Measurements from ENCODE around the gene CYP2A13. TPM values are rescaled to one million over a fixed set of nuclear protein-coding genes. Genes with fewer than 3 reads are reported as not detected.
"Not testable (repeated sequence)": the region's sequence is repeated elsewhere in the genome, so short reads cannot be mapped to it uniquely, and the experiment has no call there.

CYP2A13 gene, protein sequence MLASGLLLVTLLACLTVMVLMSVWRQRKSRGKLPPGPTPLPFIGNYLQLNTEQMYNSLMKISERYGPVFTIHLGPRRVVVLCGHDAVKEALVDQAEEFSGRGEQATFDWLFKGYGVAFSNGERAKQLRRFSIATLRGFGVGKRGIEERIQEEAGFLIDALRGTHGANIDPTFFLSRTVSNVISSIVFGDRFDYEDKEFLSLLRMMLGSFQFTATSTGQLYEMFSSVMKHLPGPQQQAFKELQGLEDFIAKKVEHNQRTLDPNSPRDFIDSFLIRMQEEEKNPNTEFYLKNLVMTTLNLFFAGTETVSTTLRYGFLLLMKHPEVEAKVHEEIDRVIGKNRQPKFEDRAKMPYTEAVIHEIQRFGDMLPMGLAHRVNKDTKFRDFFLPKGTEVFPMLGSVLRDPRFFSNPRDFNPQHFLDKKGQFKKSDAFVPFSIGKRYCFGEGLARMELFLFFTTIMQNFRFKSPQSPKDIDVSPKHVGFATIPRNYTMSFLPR
- total RNA-seq = not detected
- long read RNA-seq = 0 reads

DNA sequence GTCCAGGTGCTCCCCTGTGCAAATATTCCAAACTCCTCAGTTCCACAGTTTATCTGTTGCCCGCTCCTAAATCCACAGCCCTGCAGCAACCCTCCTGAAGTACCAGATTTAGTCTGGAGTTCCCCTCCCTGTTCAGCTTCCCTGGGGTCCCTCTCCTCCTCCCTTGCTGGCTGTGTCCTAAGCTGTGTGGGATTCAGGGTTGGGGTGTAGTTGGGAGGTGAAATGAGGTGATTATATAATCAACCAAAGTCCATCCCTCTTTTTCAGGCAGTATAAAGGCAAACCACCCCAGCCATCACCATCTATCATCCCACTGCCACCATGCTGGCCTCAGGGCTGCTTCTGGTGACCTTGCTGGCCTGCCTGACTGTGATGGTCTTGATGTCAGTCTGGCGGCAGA is at the start of gene CYP2A13:
Gene CYP2A13, plus strand, starts transcription at position 301 of the 400 bp plus-strand sequence. Its CDS starts 21 bp downstream, at position 322.
- no peak for DNase-seq
- ATAC-seq = no peak
- intact Hi-C loops (cut with micrococcal nuclease) = no loop called here

DNA sequence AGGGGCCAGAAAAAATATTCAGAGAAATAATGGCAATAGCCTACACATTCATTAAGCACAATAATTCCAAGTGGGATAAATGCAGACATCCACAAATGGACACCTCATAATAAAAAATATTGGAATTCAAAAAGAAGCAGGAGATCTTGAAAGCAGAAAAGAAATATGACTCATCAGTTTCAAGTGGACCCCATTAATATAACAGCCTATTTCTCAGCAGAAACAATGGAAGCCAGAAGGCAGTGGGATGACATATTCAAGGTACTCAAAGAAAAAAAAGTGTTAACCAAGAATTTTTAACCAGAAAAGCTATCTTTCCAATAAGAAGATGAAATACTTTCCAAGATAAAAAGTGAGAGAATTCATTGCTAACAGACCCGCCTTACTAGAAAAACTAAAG is 48.4 kb upstream of the CYP2A13 start:
- intact Hi-C loops (cut with micrococcal nuclease) = no loop called here
- no peak for ATAC-seq
- DNase-seq = no peak

- ATAC-seq = peak; percentile 43
- intact Hi-C loops (cut with micrococcal nuclease) = not testable (repeated sequence)
These were observed 43.2 kb upstream of the CYP2A13 start for GRCh38 chr19:41045095-41045494.

GRCh38 chr19:41050426-41050825 is 37.8 kb upstream of the CYP2A13 start:
- ATAC-seq (no peak), DNase-seq (no peak)
- intact Hi-C loops (cut with micrococcal nuclease) = no loop called here

More at GRCh38 chr19:41045095-41045494, 43.2 kb upstream of the CYP2A13 start:
- not testable (repeated sequence) for DNase-seq

DNA sequence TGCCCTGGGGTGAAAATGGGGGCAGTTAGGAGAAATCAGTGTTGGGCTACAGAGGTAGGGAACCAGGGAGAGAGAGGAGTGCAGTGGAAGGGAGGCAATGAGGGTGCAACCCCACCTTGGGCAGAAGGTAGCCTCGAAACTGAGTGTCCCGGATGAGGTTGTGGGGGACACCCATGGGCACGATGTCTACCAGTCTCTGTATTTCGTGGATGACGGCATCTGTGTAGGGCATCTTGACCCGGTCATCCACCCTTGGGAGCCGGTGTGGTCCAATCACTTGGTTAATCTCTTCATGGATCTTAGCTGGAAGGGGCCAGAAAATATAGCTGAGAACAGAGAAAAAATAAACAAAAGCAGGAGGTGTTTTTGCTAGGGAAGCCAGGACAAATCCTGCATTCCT is 36.1 kb upstream of the CYP2A13 start:
- ATAC-seq; DNase-seq; intact Hi-C loops (cut with micrococcal nuclease): not testable (repeated sequence)

- ATAC-seq; DNase-seq; intact Hi-C loops (cut with micrococcal nuclease): not testable (repeated sequence)
These were observed 34.9 kb upstream of the CYP2A13 start for GRCh38 chr19:41053331-41053730.

DNA sequence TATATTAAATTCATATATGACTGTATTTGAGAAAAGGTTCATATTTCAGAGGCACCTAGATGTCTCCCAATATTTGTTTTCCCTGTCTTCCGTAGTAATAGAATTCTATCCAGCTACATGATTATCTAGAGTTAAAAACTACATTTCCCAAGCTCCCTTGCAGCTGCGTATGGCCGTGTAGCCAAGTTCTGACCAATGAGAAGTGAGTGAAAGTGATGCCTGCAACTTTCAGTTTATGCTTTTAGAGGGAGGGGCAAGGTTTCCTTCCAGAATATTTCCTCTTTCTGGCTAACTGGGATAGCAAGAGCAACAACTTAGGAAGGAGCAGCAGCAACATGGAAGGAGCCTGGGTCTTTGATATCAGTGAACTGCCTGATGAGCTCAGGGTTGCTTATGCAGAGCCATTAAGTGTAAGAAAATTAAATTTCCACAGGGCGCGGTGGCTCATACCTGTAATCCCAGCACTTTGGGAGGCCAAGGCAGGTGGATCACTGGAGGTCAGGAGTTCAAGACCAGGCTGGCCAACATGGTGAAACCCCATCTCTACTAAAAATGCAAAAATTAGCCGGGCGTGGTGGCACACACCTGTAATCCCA is 23.2 kb upstream of the CYP2A13 start:
- ATAC-seq (no peak), DNase-seq (no peak)
- intact Hi-C loops (cut with micrococcal nuclease) = no loop called here

DNA sequence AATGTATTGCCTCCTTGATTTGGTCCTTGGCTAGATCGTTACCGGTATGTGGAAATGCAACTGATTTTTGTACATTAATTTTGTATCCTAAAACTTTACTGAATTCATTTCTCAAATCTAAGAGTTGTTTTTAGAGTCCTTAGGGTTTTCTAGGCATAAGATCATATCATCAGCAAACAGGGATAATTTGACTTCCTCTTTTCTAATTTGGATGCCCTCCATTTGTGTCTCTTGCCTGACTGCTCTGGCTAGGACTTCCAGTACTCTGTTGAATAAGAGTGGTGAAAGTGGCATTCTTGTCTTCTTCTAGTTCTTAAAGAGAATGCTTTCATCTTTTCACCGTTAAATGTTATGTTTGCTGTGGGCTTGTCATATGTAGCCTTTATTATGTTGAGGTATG is 12.0 kb upstream of the CYP2A13 start:
- no peak for ATAC-seq
- intact Hi-C loops (cut with micrococcal nuclease) = no loop called here
- DNase-seq = no peak

GRCh38 chr19:41083516-41083915 is 4.7 kb upstream of the CYP2A13 start:
- intact Hi-C loops (cut with micrococcal nuclease) = no loop called here
- ATAC-seq = no peak
- no peak for DNase-seq

- intact Hi-C loops (cut with micrococcal nuclease) = no loop called here
These were observed 2.4 kb upstream of the CYP2A13 start for GRCh38 chr19:41085748-41086415.

DNA sequence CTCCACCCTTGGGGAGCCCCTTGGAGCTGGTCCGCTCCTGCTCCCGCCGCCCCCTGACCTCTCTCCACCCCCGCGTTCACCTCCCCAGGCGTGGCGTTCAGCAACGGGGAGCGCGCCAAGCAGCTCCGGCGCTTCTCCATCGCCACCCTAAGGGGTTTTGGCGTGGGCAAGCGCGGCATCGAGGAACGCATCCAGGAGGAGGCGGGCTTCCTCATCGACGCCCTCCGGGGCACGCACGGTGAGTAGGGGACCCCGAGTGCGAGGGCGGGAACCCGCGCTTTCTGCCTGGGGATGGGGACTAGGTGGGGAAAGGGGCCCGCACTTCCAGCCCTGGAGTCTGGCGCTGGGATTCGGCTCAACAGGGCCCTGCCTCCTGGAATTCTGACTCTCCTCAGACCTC is 1.7 kb downstream of the CYP2A13 start:
- ATAC-seq = no peak
- intact Hi-C loops (cut with micrococcal nuclease) = no loop called here

More at GRCh38 chr19:41085748-41086415, 2.4 kb upstream of the CYP2A13 start:
- DNase-seq (no peak), ATAC-seq (no peak)

GRCh38 chr19:41095703-41096102 is 7.5 kb downstream of the CYP2A13 start:
- ATAC-seq (no peak), DNase-seq (no peak)
- intact Hi-C loops (cut with micrococcal nuclease) = no loop called here

More for the DNA sequence above, 1.7 kb downstream of the CYP2A13 start:
- no peak for DNase-seq

DNA sequence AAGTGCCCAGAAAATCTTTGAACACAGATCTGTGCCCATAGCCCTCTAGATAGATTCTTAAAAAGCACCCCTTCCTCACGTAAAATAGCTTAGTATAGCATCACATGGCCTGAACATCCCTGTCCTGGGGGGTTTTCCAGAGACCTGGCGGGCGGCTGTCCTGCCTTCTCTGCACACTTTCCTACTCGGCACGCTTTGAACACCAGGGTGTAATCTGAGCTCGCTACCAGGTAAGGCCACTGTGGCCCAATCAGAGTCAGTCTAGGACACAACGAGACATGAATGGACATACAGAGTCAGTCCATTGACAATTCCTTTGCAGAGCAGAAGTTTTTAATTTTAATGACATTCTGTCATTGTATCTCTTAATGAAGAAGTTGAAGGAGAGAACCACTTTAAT is 8.1 kb downstream of the CYP2A13 start:
- no peak for DNase-seq
- no peak for ATAC-seq
- intact Hi-C loops (cut with micrococcal nuclease) = no loop called here

GRCh38 chr19:41097302-41097701 is 9.1 kb downstream of the CYP2A13 start:
- ATAC-seq = no peak
- DNase-seq = no peak
- intact Hi-C loops (cut with micrococcal nuclease) = no loop called here

- DNase-seq = no peak
- ATAC-seq = no peak
- intact Hi-C loops (cut with micrococcal nuclease) = no loop called here
These were observed 10.5 kb downstream of the CYP2A13 start for GRCh38 chr19:41098762-41099161.

DNA sequence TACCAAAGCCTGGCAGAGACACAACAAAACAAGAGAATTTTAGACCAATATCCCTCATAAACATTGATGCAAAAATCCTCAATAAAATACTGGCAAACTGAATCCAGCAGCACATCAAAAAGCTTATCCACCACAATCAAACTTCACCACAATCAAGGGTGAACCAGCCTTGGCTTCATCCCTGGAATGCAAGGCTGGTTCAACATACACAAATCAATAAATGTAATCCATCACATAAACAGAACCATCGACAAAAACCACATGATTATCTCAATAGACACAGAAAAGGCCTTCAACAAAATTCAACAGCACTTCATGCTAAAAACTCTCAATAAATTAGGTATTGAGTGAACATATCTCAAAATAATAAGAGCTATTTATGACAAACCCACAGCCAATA is 14.0 kb downstream of the CYP2A13 start:
- ATAC-seq; DNase-seq; intact Hi-C loops (cut with micrococcal nuclease): not testable (repeated sequence)

DNA sequence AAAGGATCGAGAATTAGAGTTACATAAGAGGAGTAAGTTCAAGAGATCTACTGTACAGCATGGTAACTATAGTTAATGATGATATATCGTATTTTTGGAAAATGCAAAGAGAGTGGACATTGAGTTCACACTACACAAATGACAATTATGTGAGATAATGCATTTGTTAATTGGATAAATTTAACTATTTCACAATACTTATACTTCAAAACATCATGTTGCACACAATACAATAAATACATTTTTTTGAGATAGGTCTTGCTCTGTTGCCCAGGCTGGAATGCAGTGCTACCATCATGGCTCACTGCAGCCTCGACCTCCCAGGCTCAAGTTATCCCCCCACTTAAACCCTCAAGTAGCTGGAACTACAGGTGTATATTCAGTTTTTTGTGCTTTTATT is 17.9 kb downstream of the CYP2A13 start:
- intact Hi-C loops (cut with micrococcal nuclease) = no loop called here

GRCh38 chr19:41111296-41111695 is 23.0 kb downstream of the CYP2A13 start:
- DNase-seq = no peak
- intact Hi-C loops (cut with micrococcal nuclease) = no loop called here
- ATAC-seq = no peak

More for the DNA sequence above, 17.9 kb downstream of the CYP2A13 start:
- ATAC-seq = no peak
- DNase-seq = no peak

GRCh38 chr19:41111750-41112295 is 23.6 kb downstream of the CYP2A13 start:
- ATAC-seq (no peak), DNase-seq (no peak)
- intact Hi-C loops (cut with micrococcal nuclease) = no loop called here

Data from left ventricle myocardium superior (tissue), 1 donor.